ENCODE measurements around the gene GAST. TPM values are rescaled to one million over a fixed set of nuclear protein-coding genes. Genes with fewer than 3 reads are reported as not detected.

GAST gene
- total and polyA plus RNA-seq, 2 of the 13 experiments (the other 11 are each of a cell fraction or from before 2014, with no cell fraction given): 0.32 to 0.42 TPM

- DNase-seq (ENCODE audit: low spot score) (no peak), FAIRE-seq (no peak), ATAC-seq (no peak)
- Histone ChIP-seq H3K79me2 (ENCODE audit: insufficient read depth, low read length) (no peaks in the 10 kb centered on the region), H3K9ac (ENCODE audit: insufficient read depth, low read depth, low read length) (no peak overlapping the region), H3K9me3 (ENCODE audit: low read length) (no peaks in the 10 kb centered on the region), H3K27ac (ENCODE audit: extremely low read length, insufficient read depth, low read length) (no peak overlapping the region), H3K36me3 (replicated peaks in 1 of 2; ENCODE audit: control insufficient read depth in 1 of 2, insufficient read depth in 2 of 2, low read length in 2 of 2) (peaks cover 17 to 34% of the 10 kb centered on the region in 2 experiments; a peak in 4 of 5 replicates), H3K4me1 (ENCODE audit: insufficient read depth, low read length) (peaks cover 28% of the 10 kb centered on the region), H3K4me2 (ENCODE audit: low read depth, low read length) (no peak overlapping the region), H3K27me3 (ENCODE audit: control insufficient read depth in 1 of 2, insufficient read depth in 2 of 2, low read length in 2 of 2) (no peaks in the 10 kb centered on the region), H4K20me1 (ENCODE audit: insufficient read depth, low read length) (no peaks in the 10 kb centered on the region), H2AFZ (ENCODE audit: low read length) (no peak overlapping the region), H3K4me3 (replicated peaks in 1 of 3; ENCODE audit: insufficient read depth in 1 of 3, low read depth in 2 of 3, low read length in 3 of 3) (no peak overlapping the region)
- in situ Hi-C loops (cut with HindIII; ENCODE audit: extremely low pct_ligation_motif_present, low pct_unique_long_range_greater_than_20kb) (no loop called here), intact Hi-C loops (cut with micrococcal nuclease; ENCODE audit: unreplicated experiment) (no loop called here)
- no peak for TF ChIP-seq ZNF549 (CRISPR knock-in tag; IDR thresholded peaks at IDR 0.05)
- no peak for TF ChIP-seq DNMT1 (CRISPR knock-in tag; IDR thresholded peaks at IDR 0.05)
- TF ChIP-seq TAF1 (CRISPR knock-in tag; IDR thresholded peaks at IDR 0.05): no peak
- TF ChIP-seq RARA (CRISPR knock-in tag; IDR thresholded peaks at IDR 0.05): no peak
- no peak for TF ChIP-seq FOXP1 (IDR thresholded peaks at IDR 0.05)
- no peak for TF ChIP-seq FOXP1 (CRISPR knock-in tag; IDR thresholded peaks at IDR 0.05)
- no peak for TF ChIP-seq ZNF430 (CRISPR knock-in tag; IDR thresholded peaks at IDR 0.05)
- ChIA-PET CTCF (ENCODE audit: low intra/inter-chr PET ratio, low total read pairs) (no interaction called here), POLR2A (interaction anchor here (0.6 to 1.6 kb wide), 4 partner anchors 19 to 39 kb away, joined by 3 to 6 read pairs (median 4); partner anchors contain the start of gene JUP)
- 91% methylated on average over 11 of the region's 12 CpGs for WGBS (ENCODE audit: low lambda C conversion rate)
- BruUV-seq (replicated peaks): no TSS peak
Measured at GRCh38 chr17:41754066-41754465, 41.9 kb downstream of the GAST start.

- no peak for FAIRE-seq
- no peaks in the 10 kb centered on the region for H3K9me3 ChIP-seq (ENCODE audit: low read length)
- no TSS peak for BruUV-seq (replicated peaks)
- WGBS (ENCODE audit: low lambda C conversion rate): 86% methylated on average over 1 of the region's 9 CpGs
- no peak overlapping the region for H3K27ac ChIP-seq (ENCODE audit: extremely low read length, insufficient read depth, low read length)
- ChIA-PET POLR2A (interaction anchor here (0.6 to 1.1 kb wide), 3 partner anchors 28 to 57 kb away, joined by 3 to 5 read pairs (median 4); partner anchors contain the start of gene JUP), CTCF (ENCODE audit: low intra/inter-chr PET ratio, low total read pairs) (no interaction called here)
- TF ChIP-seq SALL1 (CRISPR knock-in tag; IDR thresholded peaks at IDR 0.05): no peak
- 0 out of 2 replicates have a peak, but pooled peaks have one; percentile 15 for TF ChIP-seq ZNF687 (CRISPR knock-in tag; IDR thresholded peaks at IDR 0.05)
- TF ChIP-seq ZNF7 (CRISPR knock-in tag; IDR thresholded peaks at IDR 0.05): no peak
- TF ChIP-seq, protein P1, sequence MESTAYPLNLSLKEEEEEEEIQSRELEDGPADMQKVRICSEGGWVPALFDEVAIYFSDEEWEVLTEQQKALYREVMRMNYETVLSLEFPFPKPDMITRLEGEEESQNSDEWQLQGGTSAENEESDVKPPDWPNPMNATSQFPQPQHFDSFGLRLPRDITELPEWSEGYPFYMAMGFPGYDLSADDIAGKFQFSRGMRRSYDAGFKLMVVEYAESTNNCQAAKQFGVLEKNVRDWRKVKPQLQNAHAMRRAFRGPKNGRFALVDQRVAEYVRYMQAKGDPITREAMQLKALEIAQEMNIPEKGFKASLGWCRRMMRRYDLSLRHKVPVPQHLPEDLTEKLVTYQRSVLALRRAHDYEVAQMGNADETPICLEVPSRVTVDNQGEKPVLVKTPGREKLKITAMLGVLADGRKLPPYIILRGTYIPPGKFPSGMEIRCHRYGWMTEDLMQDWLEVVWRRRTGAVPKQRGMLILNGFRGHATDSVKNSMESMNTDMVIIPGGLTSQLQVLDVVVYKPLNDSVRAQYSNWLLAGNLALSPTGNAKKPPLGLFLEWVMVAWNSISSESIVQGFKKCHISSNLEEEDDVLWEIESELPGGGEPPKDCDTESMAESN (CRISPR knock-in tag; conservative IDR thresholded peaks at IDR 0.05): no peak
- TF ChIP-seq, protein P2, sequence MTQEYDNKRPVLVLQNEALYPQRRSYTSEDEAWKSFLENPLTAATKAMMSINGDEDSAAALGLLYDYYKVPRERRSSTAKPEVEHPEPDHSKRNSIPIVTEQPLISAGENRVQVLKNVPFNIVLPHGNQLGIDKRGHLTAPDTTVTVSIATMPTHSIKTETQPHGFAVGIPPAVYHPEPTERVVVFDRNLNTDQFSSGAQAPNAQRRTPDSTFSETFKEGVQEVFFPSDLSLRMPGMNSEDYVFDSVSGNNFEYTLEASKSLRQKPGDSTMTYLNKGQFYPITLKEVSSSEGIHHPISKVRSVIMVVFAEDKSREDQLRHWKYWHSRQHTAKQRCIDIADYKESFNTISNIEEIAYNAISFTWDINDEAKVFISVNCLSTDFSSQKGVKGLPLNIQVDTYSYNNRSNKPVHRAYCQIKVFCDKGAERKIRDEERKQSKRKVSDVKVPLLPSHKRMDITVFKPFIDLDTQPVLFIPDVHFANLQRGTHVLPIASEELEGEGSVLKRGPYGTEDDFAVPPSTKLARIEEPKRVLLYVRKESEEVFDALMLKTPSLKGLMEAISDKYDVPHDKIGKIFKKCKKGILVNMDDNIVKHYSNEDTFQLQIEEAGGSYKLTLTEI (CRISPR knock-in tag; conservative IDR thresholded peaks at IDR 0.05): no peak
- TF ChIP-seq BORCS8-MEF2B (CRISPR knock-in tag; IDR thresholded peaks at IDR 0.05): no peak
- H3K27me3 ChIP-seq (ENCODE audit: control insufficient read depth in 1 of 2, insufficient read depth in 2 of 2, low read length in 2 of 2): no peaks in the 10 kb centered on the region
- intact Hi-C loops (cut with micrococcal nuclease; ENCODE audit: unreplicated experiment): no loop called here
- H2AFZ ChIP-seq (ENCODE audit: low read length): no peak overlapping the region
- in situ Hi-C loops (cut with HindIII; ENCODE audit: extremely low pct_ligation_motif_present, low pct_unique_long_range_greater_than_20kb): no loop called here
- no peak for DNase-seq (ENCODE audit: low spot score)
- H3K4me2 ChIP-seq (ENCODE audit: low read depth, low read length): no peak overlapping the region
- no peak for ATAC-seq
- H3K4me1 ChIP-seq (ENCODE audit: insufficient read depth, low read length): no peaks in the 10 kb centered on the region
- no peak overlapping the region for H3K4me3 ChIP-seq (replicated peaks in 1 of 3; ENCODE audit: insufficient read depth in 1 of 3, low read depth in 2 of 3, low read length in 3 of 3)
- peaks cover 36 to 60% of the 10 kb centered on the region in 2 experiments; a peak in 4 of 5 replicates for H3K36me3 ChIP-seq (replicated peaks in 1 of 2; ENCODE audit: control insufficient read depth in 1 of 2, insufficient read depth in 2 of 2, low read length in 2 of 2)
- no peak overlapping the region for H3K9ac ChIP-seq (ENCODE audit: insufficient read depth, low read depth, low read length)
- H4K20me1 ChIP-seq (ENCODE audit: insufficient read depth, low read length): no peaks in the 10 kb centered on the region
- no peaks in the 10 kb centered on the region for H3K79me2 ChIP-seq (ENCODE audit: insufficient read depth, low read length)
Measured at GRCh38 chr17:41758601-41759000, 46.5 kb downstream of the GAST start.

Measured in HepG2 (cell line).